Measurements from ENCODE around the gene AP1B1.

GRCh38 chr22:29329581-29329980 lies 58.8 kb downstream of the AP1B1 start:
- TF ChIP-seq CTCF (optimal IDR thresholded peaks at IDR 0.05 in 1 of 3, IDR thresholded peaks at IDR 0.05 in 1 of 3, conservative IDR thresholded peaks at IDR 0.05 in 1 of 3; ENCODE audit: extremely low read depth in 1 of 3, insufficient read depth in 2 of 3, low read length in 3 of 3) (no peak), EZH2 (IDR thresholded peaks at IDR 0.05; ENCODE audit: low read length) (no peak)

Data from keratinocyte (primary cell).